Measurements from ENCODE around the gene SYNE2.
"Not testable (repeated sequence)": the region's sequence is repeated elsewhere in the genome, so short reads cannot be mapped to it uniquely, and the experiment has no call there.

The SYNE2 gene

DNA sequence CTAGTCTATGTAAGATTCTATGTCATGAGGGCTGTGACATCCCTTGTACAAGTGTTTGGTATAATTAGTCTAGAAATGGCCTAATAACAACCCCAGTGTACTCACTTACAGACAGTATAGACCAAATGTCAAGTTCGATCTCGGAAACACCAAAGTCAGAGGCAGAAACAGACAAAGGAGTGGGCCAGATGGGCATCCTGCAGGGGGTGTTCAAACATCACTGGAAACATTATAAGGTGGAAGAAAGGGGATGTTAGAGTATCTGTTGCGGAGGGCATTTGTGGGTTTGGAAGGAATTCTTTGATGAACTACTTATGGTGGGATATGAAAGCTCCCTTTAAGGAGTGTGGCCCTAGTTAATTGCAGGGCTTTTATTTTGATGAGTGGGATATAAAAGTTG, 306.8 kb downstream of the SYNE2 start:
- DNase-seq = no peak

DNA sequence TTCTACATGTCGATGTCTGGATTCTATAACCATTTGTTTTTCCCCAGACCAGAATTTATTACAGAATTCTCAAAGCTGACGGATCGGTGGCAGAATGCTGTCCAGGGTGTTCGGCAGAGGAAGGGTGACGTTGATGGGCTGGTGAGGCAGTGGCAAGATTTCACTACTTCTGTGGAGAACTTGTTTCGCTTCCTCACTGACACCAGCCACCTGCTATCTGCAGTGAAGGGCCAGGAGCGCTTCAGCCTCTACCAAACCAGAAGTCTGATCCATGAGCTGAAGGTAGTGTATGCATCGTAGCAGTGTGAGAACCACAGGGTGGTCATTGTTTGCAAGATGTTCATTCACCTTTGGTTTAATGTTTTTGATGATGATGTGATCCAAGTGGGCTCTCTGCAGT, 317.4 kb downstream of the SYNE2 start:
- no peak for DNase-seq

DNA sequence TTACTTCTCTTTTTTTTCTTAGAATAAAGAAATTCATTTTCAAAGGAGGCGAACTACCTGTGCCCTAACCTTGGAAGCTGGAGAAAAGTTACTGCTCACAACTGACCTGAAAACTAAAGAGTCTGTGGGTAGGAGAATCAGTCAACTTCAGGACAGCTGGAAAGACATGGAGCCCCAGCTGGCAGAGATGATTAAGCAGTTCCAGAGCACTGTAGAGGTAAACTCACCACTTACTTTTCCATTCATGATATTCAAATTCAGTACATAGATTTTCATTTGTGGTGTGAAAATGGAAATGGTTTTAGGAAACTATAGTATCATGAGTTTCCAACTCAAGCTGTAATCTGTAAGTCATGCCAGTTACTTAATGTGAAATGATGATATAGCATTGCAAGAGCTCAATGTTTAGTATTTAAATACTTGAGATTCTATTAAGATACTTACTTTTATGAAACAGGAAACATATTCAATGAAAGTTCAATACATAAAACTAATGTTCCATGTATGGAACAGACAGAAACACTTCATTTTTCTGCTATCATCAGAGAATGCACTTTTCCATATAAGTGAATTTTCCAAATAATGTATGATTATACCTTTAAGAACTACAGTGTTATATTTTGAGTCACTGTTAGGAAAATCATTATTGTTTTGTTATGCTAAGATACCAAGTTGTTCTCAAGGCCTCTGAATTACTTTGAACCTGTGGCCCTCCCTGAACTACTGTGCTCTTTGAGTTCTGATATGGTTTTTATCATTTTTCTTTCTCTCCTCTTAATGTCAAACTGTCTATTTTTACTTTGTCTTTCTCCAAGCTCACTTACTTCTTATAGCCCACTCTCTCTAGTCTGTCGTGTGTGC, 322.3 kb downstream of the SYNE2 start:
- DNase-seq = no peak

DNA sequence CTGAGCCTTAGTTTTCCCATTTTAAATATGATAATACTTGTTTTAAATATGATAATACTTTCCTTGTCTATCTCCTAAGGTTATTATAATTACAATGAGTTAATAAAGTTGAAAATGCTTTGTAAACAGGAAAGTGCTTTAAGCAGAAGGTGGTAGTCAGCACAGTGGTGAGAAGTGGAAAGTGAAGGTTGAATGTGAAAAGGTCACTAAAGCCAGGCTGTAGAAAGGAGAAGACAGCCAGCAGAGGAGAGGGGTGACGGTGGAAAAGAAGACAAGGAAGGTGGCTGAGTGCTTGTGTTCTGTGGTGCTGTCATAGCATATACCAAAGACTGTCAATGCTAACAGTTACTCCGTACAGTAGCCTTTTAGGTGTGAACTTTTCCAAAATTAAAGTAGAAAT, 323.5 kb downstream of the SYNE2 start:
- DNase-seq = no peak

DNA sequence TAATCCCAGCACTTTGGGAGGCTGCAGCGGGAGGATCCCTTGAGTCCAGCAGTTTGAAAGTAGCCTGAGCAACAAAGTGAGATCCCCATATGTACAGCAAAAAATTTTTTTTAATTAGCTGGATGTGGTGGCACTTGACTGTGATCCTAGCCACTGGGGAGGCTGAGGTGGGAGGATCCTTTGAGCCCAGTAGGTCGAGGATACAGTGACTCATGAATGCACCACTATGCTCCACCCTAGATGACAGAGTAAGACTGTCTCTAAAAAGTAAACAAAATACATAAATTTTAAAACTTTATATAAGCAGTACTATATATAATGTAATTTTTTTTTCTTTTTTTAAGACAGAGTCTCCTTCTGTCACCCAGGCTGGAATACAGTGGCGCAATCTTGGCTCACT, 326.0 kb downstream of the SYNE2 start:
- DNase-seq = no peak

DNA sequence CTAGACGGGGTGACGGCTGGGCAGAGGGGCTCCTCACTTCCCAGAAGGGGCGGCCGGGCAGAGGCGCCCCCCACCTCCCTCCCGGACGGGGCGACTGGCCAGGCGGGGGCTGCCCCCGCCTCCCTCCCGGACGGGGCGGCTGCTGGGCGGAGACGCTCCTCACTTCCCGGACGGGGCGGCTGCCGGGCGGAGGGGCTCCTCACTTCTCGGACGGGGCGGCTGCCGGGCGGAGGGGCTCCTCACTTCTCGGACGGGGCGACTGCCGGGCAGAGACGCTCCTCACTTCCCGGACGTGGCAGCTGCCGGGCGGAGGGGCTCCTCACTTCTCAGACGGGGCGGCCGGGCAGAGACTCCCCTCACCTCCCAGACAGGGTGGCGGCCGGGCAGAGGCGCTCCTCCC, 330.1 kb downstream of the SYNE2 start:
- not testable (repeated sequence) for DNase-seq

DNA sequence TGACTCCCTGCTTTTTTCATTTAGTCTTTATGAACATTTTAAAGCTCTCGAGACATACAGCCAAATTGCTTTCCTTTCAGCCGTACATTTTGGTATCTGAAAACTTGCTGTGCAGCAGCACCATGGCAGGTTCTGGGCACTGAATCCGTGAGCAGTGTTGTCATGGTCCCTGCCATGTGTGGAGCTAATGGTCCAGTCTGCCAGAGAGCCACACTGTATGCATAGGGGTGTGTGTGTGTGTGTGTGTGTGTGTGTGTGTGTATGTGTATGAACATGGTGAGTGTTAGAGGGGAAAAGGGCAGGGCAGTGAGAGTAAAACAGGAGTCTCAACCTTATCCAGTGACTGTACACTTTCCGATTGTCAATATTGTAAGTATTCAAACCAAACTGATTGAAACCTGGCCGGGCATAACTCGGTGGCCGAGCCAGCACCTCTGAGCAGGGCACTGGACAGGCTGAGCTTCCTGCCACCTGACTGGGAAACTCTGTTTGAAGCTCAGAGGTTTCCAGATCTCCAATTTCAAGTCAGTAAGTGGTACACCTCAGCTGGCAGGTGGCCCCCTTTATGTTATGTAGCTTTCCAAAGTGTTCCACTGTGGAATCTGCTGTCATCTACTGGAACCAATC, 331.4 kb downstream of the SYNE2 start:
- no peak for DNase-seq

DNA sequence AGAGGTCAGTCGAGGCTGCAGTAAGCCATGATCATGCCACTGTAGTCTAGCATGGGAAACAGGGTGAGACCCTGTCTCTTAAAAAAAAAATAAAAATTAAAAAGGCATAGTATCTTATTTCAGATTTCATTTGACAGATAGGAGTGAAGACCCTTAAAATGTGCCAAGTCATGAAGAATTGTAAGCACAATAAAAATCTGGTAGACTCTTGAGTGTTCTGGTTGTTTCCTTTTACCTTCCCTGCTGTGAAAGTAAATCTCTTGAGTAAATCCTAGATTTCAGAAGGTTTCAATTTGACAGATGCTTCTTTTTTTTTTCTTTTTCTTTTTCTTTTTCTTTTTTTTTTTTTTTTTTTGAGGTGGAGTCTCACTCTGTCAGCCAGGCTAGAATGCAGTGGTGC, 332.4 kb downstream of the SYNE2 start:
- no peak for DNase-seq

DNA sequence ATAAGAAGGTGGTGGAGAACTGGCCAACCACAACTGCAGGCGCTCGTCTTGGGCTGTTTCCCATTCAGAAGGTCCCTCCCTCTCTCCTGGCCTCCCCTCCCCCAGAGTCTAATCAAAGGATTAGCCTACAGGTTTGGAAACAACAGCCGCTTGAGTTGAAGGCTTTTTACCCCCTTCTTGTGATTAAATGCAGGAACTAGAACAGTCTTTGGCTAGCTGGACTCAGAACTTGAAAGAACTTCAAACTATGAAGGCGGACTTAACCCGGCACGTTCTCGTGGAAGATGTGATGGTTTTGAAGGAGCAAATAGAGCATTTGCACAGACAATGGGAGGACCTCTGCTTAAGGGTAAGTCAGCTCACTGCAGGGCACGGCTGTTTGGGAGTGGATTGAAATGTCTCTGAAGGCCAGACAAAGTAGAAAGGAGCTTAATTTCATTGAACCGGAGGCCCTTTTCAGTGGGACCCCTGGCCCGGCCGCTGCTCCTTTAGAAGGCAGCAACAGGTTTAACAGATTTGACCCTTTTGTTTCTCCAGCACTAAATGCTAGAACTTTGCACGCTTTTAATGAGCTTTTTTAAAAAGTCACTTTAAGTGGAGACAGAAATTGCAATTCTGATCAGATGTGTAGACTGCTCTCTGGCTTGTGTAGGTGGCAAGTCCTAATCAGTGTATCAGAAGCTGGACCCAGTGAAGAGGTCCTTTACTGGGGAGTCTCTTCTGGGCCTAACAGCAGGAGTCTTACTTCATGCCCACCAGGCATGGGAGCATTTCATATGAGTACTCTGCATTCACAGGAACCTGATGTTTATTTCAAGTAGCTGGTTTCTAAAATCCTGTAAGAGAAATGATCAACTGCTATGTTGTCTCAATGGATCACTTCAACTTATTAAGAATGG, 333.7 kb downstream of the SYNE2 start:
- no peak for DNase-seq

DNA sequence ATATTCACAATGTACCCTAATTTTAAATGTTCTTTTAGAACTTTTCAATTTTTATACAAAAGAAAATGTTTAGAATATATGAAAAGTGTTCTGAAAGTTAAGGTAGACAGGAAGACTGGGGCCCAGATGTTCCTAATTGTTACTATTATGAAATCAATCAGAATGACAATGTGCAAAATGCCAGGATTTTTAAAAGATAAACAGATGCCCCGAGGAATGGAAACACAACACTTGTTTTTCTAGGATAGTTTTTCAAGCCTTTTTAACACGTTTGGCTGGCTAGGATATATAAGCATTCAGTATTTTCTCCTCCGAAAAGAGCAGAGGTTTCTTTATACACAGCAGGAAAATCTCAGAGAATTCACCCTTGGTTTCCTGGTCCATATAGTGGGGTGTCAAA, 334.5 kb downstream of the SYNE2 start:
- DNase-seq = no peak

DNA sequence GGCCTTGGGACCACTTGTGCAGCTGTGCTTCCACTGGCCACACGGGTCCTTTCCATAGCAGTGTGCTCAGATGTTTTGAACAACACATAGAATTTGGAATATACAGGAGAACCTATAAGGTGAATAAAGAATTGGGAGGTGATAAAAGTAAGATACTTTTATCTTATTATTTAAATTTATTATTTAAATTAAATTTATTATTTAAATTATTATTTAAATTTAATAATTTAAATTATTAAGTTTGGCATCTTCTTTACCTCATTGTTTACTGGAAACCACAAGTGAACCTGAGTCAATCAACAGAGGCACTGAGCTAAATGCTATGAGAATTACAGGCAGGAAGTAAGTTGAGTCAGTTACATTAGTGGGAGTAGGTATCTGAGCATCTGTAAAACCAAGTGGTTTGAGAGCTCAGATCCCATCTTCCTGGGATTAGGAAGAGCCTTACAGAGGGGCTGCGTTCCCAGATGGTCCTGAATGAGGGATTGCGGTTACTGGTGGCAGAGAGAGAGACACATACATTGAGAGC, 338.2 kb downstream of the SYNE2 start:
- no peak for DNase-seq

DNA sequence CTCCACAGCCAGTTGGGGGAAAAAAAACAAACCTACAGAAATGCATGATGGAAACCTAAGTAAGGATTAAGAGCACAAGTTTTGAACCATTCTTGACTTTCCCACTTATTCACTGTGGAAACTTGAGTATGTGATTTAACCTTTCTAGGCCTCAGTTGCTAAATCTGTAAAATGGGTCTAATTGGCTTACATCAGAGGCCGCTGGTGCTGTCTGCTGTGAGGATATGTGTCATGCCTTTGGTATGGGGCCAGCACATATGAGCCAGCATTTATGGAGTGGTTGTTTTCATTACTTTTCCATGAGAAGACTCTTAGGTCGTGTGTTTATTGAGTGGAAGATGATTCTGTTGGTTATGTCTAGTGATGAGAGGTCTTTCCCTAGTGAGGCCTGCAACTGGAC, 339.0 kb downstream of the SYNE2 start:
- DNase-seq = peak; percentile 11

DNA sequence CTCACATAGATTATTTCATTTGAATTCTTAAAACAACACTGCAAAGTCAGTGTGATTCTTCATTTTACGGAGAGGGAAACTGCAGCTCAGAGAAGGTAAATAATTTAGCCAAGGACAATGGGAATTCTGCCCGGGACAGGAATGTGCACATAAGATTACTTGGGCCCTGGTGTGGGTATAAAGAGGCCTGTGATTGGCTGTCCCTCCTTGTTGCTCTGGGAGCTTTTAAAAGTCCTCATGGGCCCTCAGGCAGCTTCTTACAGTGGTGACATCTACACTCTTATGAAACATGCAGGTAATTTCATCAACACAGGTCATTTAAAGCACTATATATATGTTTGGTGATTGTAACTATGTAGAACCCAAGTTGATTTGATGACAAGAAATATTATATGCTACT, 341.0 kb downstream of the SYNE2 start:
- DNase-seq = no peak

DNA sequence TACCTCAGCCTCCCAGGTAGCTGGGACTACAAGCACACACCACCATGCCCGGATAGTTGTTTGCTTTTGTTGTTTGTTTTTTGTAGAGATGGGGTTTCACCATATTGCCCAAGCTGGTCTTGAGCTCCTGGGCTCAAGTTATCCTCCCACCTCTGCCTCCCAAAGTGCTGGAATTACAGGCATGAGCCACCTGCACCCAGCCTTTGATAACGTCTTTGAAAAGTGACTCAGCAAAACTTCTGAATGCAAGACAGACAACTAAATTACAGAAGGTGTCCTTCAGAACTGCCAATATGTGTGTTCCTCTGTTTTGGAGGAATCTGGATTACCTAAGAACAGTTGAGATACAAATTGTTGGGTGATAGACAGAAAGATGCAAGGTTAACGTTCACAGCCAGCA, 341.6 kb downstream of the SYNE2 start:
- DNase-seq = no peak

DNA sequence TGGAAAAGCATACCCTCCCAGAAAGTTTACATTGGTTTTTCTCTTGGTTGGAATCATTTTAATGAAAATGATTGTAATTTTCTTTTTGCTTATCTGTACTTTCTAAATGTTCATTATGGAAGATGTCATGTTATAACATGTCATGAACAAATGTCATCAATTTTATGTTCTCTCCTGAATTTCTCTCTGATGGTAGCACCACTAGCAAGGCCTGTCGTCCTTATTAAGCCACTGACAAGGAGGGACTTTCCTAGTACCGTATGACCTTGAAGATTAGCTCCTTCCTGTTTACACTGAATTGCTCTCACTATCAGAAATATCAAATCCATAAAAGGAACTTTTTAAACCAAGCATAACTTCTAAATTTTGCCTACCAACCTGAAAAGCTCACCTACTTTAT, 342.4 kb downstream of the SYNE2 start:
- DNase-seq = no peak

DNA sequence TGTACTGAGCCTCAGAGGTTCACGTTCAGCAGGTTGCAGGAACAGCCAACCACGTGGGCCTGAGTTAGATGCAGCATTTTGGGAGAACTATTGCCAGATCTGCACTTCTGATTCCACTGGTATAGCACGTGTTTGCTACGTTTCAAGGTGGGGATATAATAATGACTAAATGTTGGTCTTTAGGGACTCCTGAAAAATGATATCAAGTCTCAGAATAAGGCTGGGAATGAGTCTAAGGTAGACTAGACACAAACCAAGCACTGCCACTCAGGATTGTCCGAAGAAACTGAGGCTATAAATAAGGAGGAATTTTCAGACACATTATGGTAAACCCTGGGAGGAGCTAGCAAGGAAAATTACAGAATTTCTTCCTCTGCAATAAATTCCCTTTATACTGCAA, 343.3 kb downstream of the SYNE2 start:
- no peak for DNase-seq

DNA sequence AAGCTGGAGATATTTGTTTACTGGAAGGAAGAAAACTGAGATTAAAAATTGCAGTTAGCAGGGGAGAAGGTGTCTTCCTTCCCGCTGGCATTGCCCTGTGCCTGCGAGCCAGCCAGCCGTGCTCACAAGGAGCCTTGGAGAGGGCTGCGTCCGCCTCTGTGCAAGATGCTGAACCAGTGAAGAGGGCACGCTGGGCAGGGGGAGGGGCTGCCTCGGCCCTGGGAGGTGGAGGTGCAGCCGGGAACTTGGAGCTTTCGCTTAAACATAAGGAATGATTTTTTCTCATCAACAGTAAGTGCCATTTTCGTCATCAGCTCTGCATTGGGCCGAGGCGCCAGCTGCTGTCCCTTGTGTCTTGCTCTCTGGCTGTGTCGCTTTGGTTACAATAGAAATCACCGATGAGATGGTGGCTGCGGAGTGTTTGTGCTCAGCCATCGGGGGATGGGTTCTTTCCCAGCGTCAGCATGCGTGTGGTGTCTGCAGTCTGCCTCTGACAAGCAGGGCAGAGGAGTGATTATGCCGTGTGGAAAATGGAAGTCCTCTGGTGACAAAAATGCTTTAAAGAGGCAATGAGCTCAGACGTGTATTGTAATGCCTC, 344.1 kb downstream of the SYNE2 start:
- DNase-seq = no peak

DNA sequence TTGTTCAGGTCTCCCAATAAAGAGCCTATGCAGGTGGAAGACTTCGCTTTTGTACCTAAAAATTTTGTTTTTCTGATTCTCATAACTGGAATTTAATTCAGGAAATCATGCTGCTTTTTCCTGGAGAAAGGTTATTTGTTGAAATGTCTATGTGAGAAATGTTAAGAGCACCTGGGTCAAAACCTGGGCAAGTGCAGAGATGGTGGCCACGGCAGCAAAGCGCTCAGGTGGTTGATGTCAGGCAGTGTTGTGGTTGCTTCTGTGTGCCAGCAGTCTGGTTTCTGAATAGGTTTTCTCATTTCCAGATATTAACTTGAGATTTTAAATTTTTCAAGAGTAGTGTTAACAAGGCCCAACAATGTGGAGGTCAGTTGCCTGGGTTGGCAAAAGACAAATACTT, 345.2 kb downstream of the SYNE2 start:
- no peak for DNase-seq

DNA sequence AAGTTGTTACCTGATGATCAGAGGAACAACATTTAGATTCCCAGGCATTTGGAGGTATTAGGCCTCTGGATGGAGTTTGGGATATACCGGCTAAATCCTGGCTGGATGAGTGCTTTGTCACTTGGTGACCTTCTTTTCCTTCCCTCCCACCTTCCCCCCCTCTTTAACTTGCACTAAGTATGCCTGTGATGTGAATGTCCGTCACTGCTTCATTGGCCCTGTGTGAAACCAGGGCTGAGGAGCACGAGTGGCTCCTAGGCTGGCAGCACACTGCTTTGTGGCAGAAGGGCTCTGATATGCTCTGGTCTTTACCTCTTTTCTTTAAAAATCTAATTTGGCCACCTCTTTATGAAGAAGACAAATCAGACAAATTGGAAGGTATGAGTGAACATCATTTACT, 345.7 kb downstream of the SYNE2 start:
- DNase-seq = no peak

DNA sequence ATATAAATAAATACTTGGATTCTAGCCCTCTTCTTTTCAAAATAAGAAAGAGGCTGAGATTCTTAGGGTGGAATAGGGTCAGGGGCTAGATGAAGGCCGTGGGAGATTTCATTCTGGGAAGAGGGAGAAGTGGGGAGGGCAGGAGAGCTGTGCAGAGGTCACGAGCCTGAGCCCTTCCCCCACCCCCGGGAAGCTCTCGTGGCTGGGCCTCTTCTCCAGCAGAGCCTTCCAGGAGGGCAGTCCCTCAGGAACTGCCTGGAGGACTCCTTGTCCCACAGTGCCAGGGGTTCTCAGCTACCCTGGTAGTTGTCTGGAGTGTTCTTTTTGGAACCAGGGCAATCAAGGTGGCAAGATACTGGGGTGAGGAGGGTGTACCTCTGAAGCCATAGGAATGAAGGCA, 347.4 kb downstream of the SYNE2 start:
- no peak for DNase-seq

DNA sequence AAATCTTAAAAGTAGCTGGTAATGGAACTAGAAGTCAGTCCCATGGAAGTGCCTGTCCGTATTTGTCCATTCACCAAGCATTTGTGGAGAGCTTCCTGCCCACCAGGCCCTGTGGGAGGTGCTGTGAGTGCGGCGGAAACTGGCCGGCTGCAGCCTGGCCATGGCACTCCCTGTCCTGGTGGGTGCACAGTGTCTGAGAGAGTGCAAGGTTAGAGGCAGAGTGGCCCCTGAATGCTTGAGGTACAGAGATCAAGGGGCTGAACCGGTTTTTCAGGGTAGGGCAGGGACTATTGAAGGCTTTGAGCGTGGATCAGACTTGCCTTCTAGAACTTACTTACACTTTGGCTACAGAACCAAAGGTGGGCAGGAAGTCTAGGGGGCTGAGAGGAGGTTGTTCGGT, 348.5 kb downstream of the SYNE2 start:
- no peak for DNase-seq

DNA sequence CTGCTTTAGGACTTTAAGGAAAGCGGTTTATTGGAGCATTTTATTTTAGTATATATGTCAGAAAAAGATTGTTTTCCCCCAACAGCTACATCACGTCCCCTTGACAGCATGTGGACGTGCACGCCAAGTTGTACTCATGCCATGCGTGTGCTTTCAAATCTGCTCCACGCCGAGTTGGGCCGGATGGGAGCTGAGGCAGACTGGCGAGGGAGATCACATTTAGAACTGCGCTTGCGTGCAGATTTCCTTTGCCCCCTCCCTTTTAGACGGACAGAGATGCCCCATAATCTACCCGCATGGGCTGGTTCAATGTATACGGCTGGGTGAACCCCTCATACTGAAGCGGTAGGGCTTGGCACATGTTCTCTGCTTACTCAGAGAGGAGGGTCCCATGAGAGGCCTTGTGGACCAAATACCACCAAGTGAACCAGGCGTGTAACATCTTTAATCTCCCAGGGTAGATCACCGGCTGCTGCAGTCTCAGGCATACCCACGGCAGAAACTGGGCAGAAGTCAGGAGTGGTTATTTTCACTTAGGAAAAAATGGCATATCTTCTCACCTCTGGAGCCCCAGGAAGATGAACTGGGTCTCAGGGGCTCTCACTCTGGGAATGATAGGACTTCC, 349.2 kb downstream of the SYNE2 start:
- no peak for DNase-seq

DNA sequence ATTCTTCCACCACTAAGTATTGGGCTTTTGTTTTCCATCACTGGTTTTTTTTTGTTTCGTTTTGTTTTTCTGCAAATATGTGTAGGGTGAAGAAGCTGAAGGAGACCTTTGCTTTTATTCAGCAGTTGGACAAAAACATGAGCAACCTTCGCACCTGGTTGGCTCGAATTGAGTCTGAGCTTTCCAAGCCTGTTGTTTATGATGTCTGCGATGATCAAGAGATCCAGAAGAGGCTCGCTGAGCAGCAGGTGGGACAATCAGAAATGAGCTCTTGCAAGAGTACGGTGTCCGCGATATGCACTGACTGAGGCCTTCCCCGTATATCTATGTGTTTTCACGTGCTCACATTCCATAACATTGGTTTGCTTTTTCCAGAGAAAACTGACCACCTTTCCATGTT, 349.9 kb downstream of the SYNE2 start:
- DNase-seq = no peak

Data from amniotic stem cell (primary cell).